ENCODE measurements around the gene C1orf87. TPM values are rescaled to one million over a fixed set of nuclear protein-coding genes. Genes with fewer than 3 reads are reported as not detected.

Gene C1orf87
- total and polyA plus RNA-seq, 4 donors: not detected

GRCh38 chr1:59949648-59950047 lies 123.9 kb downstream of the C1orf87 start:
- TF ChIP-seq GABPA (IDR thresholded peaks at IDR 0.05 in 1 of 2, conservative IDR thresholded peaks at IDR 0.05 in 1 of 2): no peak
- no peak for TF ChIP-seq RXRA (IDR thresholded peaks at IDR 0.05)
- TF ChIP-seq JUND (IDR thresholded peaks at IDR 0.05): no peak
- no peak for TF ChIP-seq FOXA1 (IDR thresholded peaks at IDR 0.05)
- TF ChIP-seq REST (IDR thresholded peaks at IDR 0.05): no peak
- no peak for TF ChIP-seq YY1 (IDR thresholded peaks at IDR 0.05)
- TF ChIP-seq SP1 (IDR thresholded peaks at IDR 0.05): no peak
- no peak for TF ChIP-seq HNF4G (IDR thresholded peaks at IDR 0.05)
- TF ChIP-seq HNF4A (conservative IDR thresholded peaks at IDR 0.05): no peak
- no peak for TF ChIP-seq ZBTB33 (IDR thresholded peaks at IDR 0.05)
- no peak for TF ChIP-seq RAD21 (IDR thresholded peaks at IDR 0.05)
- TF ChIP-seq TAF1 (conservative IDR thresholded peaks at IDR 0.05): no peak
- TF ChIP-seq EGR1 (IDR thresholded peaks at IDR 0.05; ENCODE audit: low read depth in 2 of 2): no peak
- no peak for TF ChIP-seq CTCF (IDR thresholded peaks at IDR 0.05; ENCODE audit: low read depth, low read length, missing input control)
- no peak for TF ChIP-seq MAX (IDR thresholded peaks at IDR 0.05)
- no peak for TF ChIP-seq FOXA2 (IDR thresholded peaks at IDR 0.05)
- no peak for TF ChIP-seq ATF3 (IDR thresholded peaks at IDR 0.05)
- no peak for TF ChIP-seq NR2F2 (IDR thresholded peaks at IDR 0.05)
- no peak overlapping the region for H3K4me3 ChIP-seq (ENCODE audit: low read depth in 1 of 3, low read length in 3 of 3)
- H3K9ac ChIP-seq (ENCODE audit: low read depth in 1 of 2, low read length in 2 of 2): no peak overlapping the region
- H3K9me3 ChIP-seq (ENCODE audit: control insufficient read depth in 4 of 4, low read length in 3 of 4): no peaks in the 10 kb centered on the region
- peaks cover 0 to 5% (median 5%) of the 10 kb centered on the region in 4 donors for H3K4me1 ChIP-seq (ENCODE audit: control insufficient read depth in 4 of 4, insufficient read depth in 4 of 4, low read length in 3 of 4)
- no peak for DNase-seq (ENCODE audit: low spot score)
- no peaks in the 10 kb centered on the region for H3K27me3 ChIP-seq (ENCODE audit: control insufficient read depth in 4 of 4, insufficient read depth in 4 of 4, low read length in 3 of 4)
- H3K36me3 ChIP-seq (ENCODE audit: control insufficient read depth in 4 of 4, insufficient read depth in 3 of 4, low read depth in 1 of 4, low read length in 3 of 4): no peaks in the 10 kb centered on the region
- H3K27ac ChIP-seq (ENCODE audit: low read depth in 1 of 2, low read length in 2 of 2): no peak overlapping the region
